Muscle layer of duodenum (tissue), 2 donors: ENCODE results near the gene HORMAD1.
"Not testable (repeated sequence)": the region's sequence is repeated elsewhere in the genome, so short reads cannot be mapped to it uniquely, and the experiment has no call there.

Source experiments
- H3K27ac ChIP-seq: one replicate; pipeline ENCODE4 v1.7.0; 2013; ENCODE audit warnings: mild to moderate bottlenecking, low read length
- H3K27me3 ChIP-seq: one replicate; pipeline ENCODE4 v1.7.0; 2013; ENCODE audit warnings: low read depth, mild to moderate bottlenecking, control low read depth, low read length
- H3K36me3 ChIP-seq, 2 donors: one replicate each; pipeline ENCODE4 v1.7.0; 2013; ENCODE audit warnings: low read length in 2 of 2, control low read depth in 1 of 2, mild to moderate bottlenecking in 1 of 2; ENCODE audit not compliant: insufficient read depth in 2 of 2, control insufficient read depth in 1 of 2
- H3K4me1 ChIP-seq, 2 donors: one replicate each; pipeline ENCODE4 v1.7.0; 2013; ENCODE audit warnings: low read length in 2 of 2, mild to moderate bottlenecking in 2 of 2, control low read depth in 1 of 2, moderate library complexity in 1 of 2; ENCODE audit not compliant: insufficient read depth in 2 of 2, control insufficient read depth in 1 of 2
- H3K4me3 ChIP-seq, 2 donors: one replicate each; pipeline ENCODE4 v1.7.0; 2013; ENCODE audit warnings: low read length in 2 of 2, low read depth in 1 of 2, mild to moderate bottlenecking in 1 of 2
- H3K9me3 ChIP-seq, 2 donors: one replicate each; pipeline ENCODE4 v1.7.0; 2013; ENCODE audit warnings: low read length in 2 of 2, control low read depth in 1 of 2, mild to moderate bottlenecking in 1 of 2; ENCODE audit not compliant: control insufficient read depth in 1 of 2
- donor health status: healthy.

Gene HORMAD1, protein sequence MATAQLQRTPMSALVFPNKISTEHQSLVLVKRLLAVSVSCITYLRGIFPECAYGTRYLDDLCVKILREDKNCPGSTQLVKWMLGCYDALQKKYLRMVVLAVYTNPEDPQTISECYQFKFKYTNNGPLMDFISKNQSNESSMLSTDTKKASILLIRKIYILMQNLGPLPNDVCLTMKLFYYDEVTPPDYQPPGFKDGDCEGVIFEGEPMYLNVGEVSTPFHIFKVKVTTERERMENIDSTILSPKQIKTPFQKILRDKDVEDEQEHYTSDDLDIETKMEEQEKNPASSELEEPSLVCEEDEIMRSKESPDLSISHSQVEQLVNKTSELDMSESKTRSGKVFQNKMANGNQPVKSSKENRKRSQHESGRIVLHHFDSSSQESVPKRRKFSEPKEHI

DNA sequence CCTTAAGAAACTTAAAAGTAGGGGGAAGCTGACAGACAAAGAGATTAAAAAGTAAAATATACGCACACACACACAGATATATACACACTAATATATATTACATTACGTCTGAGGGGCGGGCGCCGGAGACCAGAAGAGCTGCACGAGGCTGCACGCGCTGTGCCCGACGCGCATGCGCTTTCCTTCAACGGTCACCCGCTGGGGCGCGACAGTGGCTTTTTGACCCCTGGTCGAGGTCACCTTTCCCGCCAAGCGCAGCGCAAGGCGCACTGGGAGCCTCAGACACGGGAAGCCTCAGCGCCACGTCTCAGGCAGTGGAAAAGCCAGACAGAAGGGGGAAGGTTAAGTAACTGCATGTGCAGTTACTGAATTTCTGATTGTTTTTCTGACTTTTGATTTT lies at the start of gene HORMAD1:
HORMAD1 (minus strand) TSS at position 193 of the 400 bp plus-strand sequence. CDS start 1,390 bp downstream, outside the sequence.
- Histone ChIP-seq H3K27me3 (no peaks in the 10 kb centered on the region), H3K9me3 (no peaks in the 10 kb centered on the region), H3K4me3 (no peak within 1 kb of the TSS), H3K27ac (no peak within 1 kb of the TSS), H3K36me3 (no peaks in the 10 kb centered on the region), H3K4me1 (no peaks in the 10 kb centered on the region)

DNA sequence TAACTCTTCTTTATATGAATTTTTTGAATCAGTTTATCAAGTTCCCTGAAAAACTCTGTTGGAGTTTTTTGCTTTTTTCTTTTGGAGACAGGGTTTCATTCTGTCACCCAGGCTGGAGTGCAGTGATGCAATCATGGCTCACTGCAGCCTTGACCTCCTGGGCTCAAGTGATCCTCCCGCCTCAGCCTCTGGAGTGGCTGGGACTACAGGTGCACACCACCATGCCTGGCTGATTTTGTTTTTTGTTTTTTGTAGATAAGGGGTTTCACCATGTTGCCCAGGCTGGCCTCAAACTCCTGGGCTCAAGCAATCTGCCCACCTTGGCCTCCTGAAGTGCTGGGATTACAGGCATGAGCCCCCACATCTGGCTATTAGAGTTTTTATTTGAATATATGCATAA lies 47.0 kb upstream of the HORMAD1 start:
- H3K27ac ChIP-seq, H3K4me3 ChIP-seq, H3K9me3 ChIP-seq, H3K4me1 ChIP-seq, H3K27me3 ChIP-seq, H3K36me3 ChIP-seq: not testable (repeated sequence)

DNA sequence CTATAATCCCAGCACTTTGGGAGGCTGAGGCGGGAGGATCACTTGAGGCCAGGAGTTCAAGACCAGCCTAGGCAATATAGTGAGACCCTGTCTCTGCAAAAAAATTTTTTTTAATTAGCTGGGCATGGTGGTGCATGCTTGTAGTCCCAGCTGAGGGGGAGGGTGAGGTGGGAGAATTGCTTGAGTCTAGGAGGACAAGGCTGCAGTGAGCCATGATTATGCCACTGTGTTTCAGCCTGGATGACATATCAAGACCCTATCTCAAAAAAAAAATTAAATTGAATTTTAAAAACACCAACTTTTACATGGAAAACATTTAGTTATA lies 45.2 kb upstream of the HORMAD1 start:
- Histone ChIP-seq H3K4me3 (peak overlapping the region; percentile 55 to 85), H3K27ac (peak overlapping the region; percentile 96)
- not testable (repeated sequence) for H3K4me1 ChIP-seq, H3K27me3 ChIP-seq, H3K9me3 ChIP-seq, H3K36me3 ChIP-seq

DNA sequence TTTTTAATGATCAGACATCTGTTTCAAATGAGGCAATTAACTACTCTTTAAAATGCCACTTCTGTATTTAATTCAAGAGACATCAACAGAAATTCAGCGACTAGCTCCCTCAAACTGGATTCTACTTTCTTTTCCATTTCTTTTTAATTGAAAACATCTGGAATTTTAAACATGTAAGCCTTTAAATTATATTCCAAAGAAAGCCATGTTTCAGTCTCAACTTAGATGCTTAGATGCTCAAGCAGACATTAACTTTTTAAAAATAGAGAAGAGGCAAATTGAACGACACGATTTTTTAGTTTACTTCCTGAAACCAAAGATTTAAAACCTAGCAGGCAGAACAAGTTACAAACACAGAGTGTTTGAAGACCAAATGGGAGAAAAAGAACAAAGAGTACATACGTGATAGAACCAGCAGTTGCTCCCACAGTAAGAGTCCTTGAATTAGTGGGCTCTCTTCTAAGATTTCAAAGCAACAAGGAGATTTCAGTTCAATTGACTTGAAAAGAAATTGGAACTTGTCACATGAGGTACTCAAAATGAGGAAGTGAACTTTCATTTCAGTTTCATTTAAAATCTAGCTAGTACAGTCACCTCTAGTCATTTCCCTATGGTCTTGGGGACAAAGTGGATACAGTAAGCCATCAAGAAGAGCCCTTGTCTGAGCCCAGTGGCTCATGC lies 44.7 kb upstream of the HORMAD1 start, which contains the start of gene CTSS:
CTSS (minus strand) TSS at position 483 of the 681 bp plus-strand sequence. CDS start 1,015 bp downstream, outside the sequence.
- peak within 1 kb of the TSS; percentile 55 to 85 for H3K4me3 ChIP-seq
- no peaks in the 10 kb centered on the region for H3K36me3 ChIP-seq
- no peaks in the 10 kb centered on the region for H3K9me3 ChIP-seq
- no peaks in the 10 kb centered on the region for H3K27me3 ChIP-seq
- H3K27ac ChIP-seq: peak within 1 kb of the TSS; percentile 96
- H3K4me1 ChIP-seq: no peaks in the 10 kb centered on the region

DNA sequence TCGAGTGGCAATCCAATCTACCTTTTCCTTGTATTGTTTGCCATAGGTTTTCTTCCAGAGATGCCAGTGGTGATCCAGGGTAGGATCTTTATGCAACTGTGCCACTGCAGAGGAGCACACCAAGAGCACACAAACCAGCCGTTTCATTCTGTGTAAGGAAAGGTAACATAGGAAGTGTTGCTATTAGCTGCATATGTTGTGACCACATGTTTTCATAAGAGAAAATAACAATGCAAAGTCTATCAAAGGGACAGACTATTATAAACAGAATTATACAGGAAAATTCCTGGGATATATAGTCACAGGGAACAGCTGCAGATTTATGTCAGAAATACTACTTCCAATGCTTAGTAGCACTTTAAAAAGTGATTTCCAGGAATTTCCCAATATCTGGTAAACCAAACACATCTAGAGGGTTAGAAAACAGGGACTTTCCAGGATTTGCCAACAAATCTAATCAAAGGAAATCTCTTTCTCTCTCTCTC lies 44.0 kb upstream of the HORMAD1 start:
- Histone ChIP-seq H3K4me1 (no peaks in the 10 kb centered on the region), H3K9me3 (no peaks in the 10 kb centered on the region), H3K27me3 (no peaks in the 10 kb centered on the region), H3K4me3 (peak overlapping the region; percentile 55 to 85), H3K27ac (peak overlapping the region; percentile 96), H3K36me3 (no peaks in the 10 kb centered on the region)

DNA sequence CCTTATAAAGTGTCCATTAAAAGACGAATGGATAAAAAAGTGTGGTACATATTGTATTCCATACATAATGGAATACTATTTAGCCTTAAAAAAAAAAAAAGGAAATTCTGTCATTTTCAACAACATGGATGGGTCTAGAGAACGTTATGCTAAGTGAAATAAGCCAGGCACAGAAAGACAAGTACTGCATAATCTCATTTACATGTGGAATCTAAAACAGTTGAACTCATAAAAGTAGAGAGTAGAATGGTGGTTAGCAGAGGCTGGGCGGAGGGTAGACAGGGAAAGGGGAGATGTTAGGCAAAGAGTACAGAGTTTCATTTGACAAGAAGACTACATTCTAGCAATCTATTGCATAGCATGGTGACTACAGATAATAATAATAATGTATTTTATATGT lies 42.3 kb upstream of the HORMAD1 start:
- Histone ChIP-seq H3K36me3 (no peaks in the 10 kb centered on the region), H3K27ac (no peak overlapping the region), H3K4me3 (no peak overlapping the region), H3K4me1 (no peaks in the 10 kb centered on the region), H3K27me3 (no peaks in the 10 kb centered on the region), H3K9me3 (no peaks in the 10 kb centered on the region)

DNA sequence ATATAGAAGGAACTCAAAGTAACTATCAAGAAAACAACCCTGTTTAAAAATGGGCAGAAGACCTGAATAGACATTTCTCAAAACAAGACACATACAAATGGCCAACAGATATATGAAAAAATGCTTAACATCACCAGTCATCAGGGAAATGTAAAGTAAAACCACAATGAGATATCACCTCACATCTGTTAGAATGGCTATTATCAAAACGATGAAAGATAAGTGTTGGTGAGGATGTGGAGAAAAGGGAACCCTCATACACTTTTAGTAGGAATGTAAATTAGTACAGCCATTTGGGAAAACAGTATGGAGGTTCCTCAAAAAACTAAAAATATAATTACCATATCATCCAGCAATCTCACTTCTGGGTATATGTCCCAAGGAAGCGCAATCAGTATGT lies 41.9 kb upstream of the HORMAD1 start:
- Histone ChIP-seq H3K27ac (no peak overlapping the region), H3K4me3 (no peak overlapping the region), H3K36me3 (no peaks in the 10 kb centered on the region)

DNA sequence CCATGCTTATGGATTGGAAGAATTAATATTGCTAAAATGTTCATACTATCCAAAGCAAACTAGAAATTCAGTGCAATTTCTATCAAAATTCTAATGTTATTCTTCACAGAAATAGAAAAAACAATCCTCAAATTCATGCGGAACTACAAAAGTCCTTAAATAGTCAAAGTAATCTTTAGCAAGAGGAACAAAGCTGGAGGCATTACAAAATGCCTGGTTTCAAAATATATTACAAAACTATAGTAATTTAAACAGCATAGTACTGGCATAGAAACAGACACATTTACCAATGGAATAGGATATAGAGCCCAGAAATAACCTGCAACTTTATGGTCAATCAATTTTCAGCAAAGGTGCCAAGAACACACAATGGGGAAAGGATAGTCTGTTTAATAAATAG lies 41.1 kb upstream of the HORMAD1 start:
- Histone ChIP-seq H3K4me1 (no peaks in the 10 kb centered on the region), H3K4me3 (no peak overlapping the region), H3K27ac (no peak overlapping the region), H3K9me3 (no peaks in the 10 kb centered on the region), H3K36me3 (no peaks in the 10 kb centered on the region), H3K27me3 (no peaks in the 10 kb centered on the region)

More for the DNA sequence above, 41.9 kb upstream of the HORMAD1 start:
- Histone ChIP-seq H3K4me1 (no peaks in the 10 kb centered on the region), H3K27me3 (no peaks in the 10 kb centered on the region), H3K9me3 (no peaks in the 10 kb centered on the region)

DNA sequence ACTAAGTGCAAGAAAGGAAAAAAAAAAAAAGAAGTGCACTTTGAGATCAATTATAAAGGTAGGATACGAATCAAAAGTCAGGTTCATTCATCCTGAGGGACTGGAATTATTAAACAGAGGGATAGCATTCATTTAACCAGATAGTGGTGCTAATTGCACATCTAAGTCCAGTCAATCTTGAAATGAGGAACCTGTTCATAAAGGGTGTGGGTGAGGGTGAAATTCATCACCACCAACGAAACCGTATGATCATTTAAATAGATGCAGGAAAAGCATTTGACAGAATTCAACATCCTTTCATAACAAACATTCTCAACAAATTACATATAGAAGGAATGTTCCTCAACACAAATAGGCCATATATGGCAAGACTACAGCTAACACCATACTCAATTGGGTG lies 39.3 kb upstream of the HORMAD1 start:
- H3K27me3 ChIP-seq: no peaks in the 10 kb centered on the region
- H3K4me3 ChIP-seq: no peak overlapping the region
- no peak overlapping the region for H3K27ac ChIP-seq
- H3K4me1 ChIP-seq: no peaks in the 10 kb centered on the region
- H3K36me3 ChIP-seq: peaks cover 0 to 2% of the 10 kb centered on the region in 2 donors
- H3K9me3 ChIP-seq: no peaks in the 10 kb centered on the region

DNA sequence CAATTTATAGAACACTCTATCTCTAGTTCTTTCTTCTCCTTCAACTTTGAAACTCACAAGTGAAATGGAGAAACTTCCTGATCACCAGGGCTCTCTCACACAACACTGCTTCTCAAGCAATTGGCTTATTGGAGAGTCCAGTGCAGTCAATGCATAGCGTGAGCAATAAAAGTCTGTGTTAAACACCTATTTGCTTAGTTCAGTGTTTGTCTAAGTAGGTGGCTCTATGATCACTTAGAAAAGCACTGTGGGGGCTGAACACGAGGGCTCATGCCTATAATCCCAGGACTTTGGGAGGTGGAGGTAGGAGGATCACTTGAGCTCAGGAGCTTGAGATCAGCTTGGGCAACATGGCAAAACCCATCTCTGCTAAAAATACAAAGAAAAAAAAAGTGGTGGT lies 32.7 kb upstream of the HORMAD1 start:
- peaks cover 10 to 11% of the 10 kb centered on the region in 2 donors for H3K36me3 ChIP-seq

DNA sequence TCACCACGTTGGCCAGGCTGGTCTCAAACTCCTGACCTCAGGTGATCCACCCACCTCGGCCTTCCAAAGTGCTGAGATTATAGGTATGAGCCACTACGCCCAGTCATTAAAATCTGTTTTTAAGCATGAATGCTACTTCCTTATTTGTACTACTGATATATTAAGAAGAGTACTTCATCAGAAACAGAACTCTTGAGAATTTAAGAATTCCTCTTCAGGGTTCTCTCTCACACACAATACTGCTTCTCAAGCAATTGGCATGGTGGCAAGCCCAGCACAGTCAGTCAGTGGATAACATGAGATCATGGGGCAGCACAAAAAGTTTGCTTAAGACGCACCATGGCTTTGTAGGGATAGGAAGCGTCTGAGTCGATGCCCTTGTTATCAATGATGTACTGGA lies 30.7 kb upstream of the HORMAD1 start:
- Histone ChIP-seq H3K27ac (no peak overlapping the region), H3K4me3 (no peak overlapping the region), H3K36me3 (peaks cover 10 to 18% of the 10 kb centered on the region in 2 donors), H3K4me1 (no peaks in the 10 kb centered on the region), H3K27me3 (no peaks in the 10 kb centered on the region), H3K9me3 (no peaks in the 10 kb centered on the region)

More for the DNA sequence above, 32.7 kb upstream of the HORMAD1 start:
- Histone ChIP-seq H3K4me3 (no peak overlapping the region), H3K4me1 (no peaks in the 10 kb centered on the region), H3K27ac (no peak overlapping the region), H3K9me3 (no peaks in the 10 kb centered on the region), H3K27me3 (no peaks in the 10 kb centered on the region)
